ENCODE measurements around the gene USP34. TPM values are rescaled to one million over a fixed set of nuclear protein-coding genes. Genes with fewer than 3 reads are reported as not detected.

USP34 gene
- total and polyA plus RNA-seq, 2 of the 4 experiments (the other 2 are of a cell fraction) = 34.7 to 128 TPM

- intact Hi-C loops (cut with micrococcal nuclease) (no loop called here), dilution Hi-C loops (cut with HindIII; ENCODE audit: low sequenced_read_pairs, unreplicated experiment) (no loop called here)
Measured at GRCh38 chr2:61378281-61378680, 92.6 kb downstream of the USP34 start.

More at GRCh38 chr2:61378281-61378680, 92.6 kb downstream of the USP34 start:
- Histone ChIP-seq H3K4ac (ENCODE audit: low read depth, low read length) (no peak overlapping the region), H2BK15ac (ENCODE audit: low read depth, low read length) (no peak overlapping the region), H3K9me1 (ENCODE audit: insufficient read depth, low read length) (peaks cover 3% of the 10 kb centered on the region; the same call in 1 of the 2 replicates), H4K91ac (ENCODE audit: insufficient read depth, low read depth, low read length) (no peak overlapping the region), H3K27me3 (ENCODE audit: control insufficient read depth, insufficient read depth, low read length) (no peaks in the 10 kb centered on the region), H4K20me1 (ENCODE audit: insufficient read depth, low read length) (peaks cover 10% of the 10 kb centered on the region), H3K27ac (ENCODE audit: insufficient read depth, low read length) (no peak overlapping the region), H3K79me1 (ENCODE audit: low read depth in 1 of 2, low read length in 2 of 2) (peaks cover 25 to 52% of the 10 kb centered on the region in 2 experiments), H3K56ac (ENCODE audit: extremely low read depth, insufficient read depth, low read length) (no peak overlapping the region), H3K9me3 (ENCODE audit: control insufficient read depth, insufficient read depth, low read length) (no peaks in the 10 kb centered on the region), H3K4me1 (ENCODE audit: control insufficient read depth, insufficient read depth, low read length) (peaks cover 11% of the 10 kb centered on the region), H3K14ac (replicated peaks; ENCODE audit: low read depth, low read length) (no peak overlapping the region), H4K8ac (ENCODE audit: low read depth in 2 of 2, low read length in 2 of 2) (no peak overlapping the region), H2BK5ac (ENCODE audit: low read depth, low read length, poor library complexity, severe bottlenecking) (no peak overlapping the region), H2AK5ac (ENCODE audit: low read depth, low read length) (no peak overlapping the region), H2BK20ac (ENCODE audit: low read depth, low read length) (no peak overlapping the region), H4K5ac (ENCODE audit: low read depth, low read length) (no peak overlapping the region), H3K18ac (ENCODE audit: low read depth, low read length) (no peak overlapping the region), H2AK9ac (replicated peaks; ENCODE audit: low read depth, low read length, poor library complexity) (no peak overlapping the region), H3K36me3 (ENCODE audit: control insufficient read depth, insufficient read depth, low read length) (peaks cover 30% of the 10 kb centered on the region), H3K9ac (ENCODE audit: low read depth, low read length) (no peak overlapping the region), H3K4me3 (ENCODE audit: insufficient read depth, low read depth, low read length) (no peak overlapping the region), H2BK120ac (ENCODE audit: low read depth, low read length) (no peak overlapping the region), H3K4me2 (ENCODE audit: low read depth, low read length) (no peak overlapping the region), H2AFZ (replicated peaks; ENCODE audit: low read length, poor library complexity) (no peak overlapping the region), H3K23ac (ENCODE audit: low read depth, low read length) (no peak overlapping the region)
- ChIA-PET CTCF (interaction anchor here (0.5 to 0.6 kb wide), 2 partner anchors 21 to 42 kb away, joined by 3 read pairs; no protein-coding TSS in a partner anchor), POLR2A (ENCODE audit: unreplicated experiment) (no interaction called here)
- WGBS, 2 experiments (ENCODE audit: extremely low coverage in 2 of 2, insufficient read length in 1 of 2) = no CpG with 5 or more reads among the region's 5 CpGs
- DNase-seq (no peak), ATAC-seq (ENCODE audit: low read depth) (no peak)
- TF ChIP-seq CHD1 (IDR thresholded peaks at IDR 0.05; ENCODE audit: low read depth, low read length) = no peak
- no peak for TF ChIP-seq MAZ (IDR thresholded peaks at IDR 0.05; ENCODE audit: borderline replicate concordance, low read depth, low read length)
- no peak for TF ChIP-seq RFX5 (IDR thresholded peaks at IDR 0.05; ENCODE audit: low read depth, low read length)
- no peak for TF ChIP-seq SMC3 (IDR thresholded peaks at IDR 0.05; ENCODE audit: low read depth, low read length)
- TF ChIP-seq USF2 (IDR thresholded peaks at IDR 0.05; ENCODE audit: low read depth, low read length) = no peak
- no peak for TF ChIP-seq NFE2L2 (IDR thresholded peaks at IDR 0.05; ENCODE audit: low read depth, low read length)
- TF ChIP-seq FOS (IDR thresholded peaks at IDR 0.05; ENCODE audit: low read depth, low read length) = no peak
- no peak for TF ChIP-seq MXI1 (IDR thresholded peaks at IDR 0.05; ENCODE audit: borderline replicate concordance, low read depth, low read length)
- no peak for TF ChIP-seq RAD21 (IDR thresholded peaks at IDR 0.05; ENCODE audit: low read length)
- TF ChIP-seq POLR2A (IDR thresholded peaks at IDR 0.05; ENCODE audit: low read depth, low read length) = no peak
- TF ChIP-seq MAFK (IDR thresholded peaks at IDR 0.05; ENCODE audit: low read depth, low read length) = no peak
- no peak for TF ChIP-seq CTCF (conservative IDR thresholded peaks at IDR 0.05; ENCODE audit: low read depth, low read length)
- no peak for TF ChIP-seq CEBPB (IDR thresholded peaks at IDR 0.05; ENCODE audit: low read depth, low read length)
- no peak for TF ChIP-seq ELK1 (IDR thresholded peaks at IDR 0.05; ENCODE audit: borderline replicate concordance, low read depth, low read length)
- BruUV-seq (replicated peaks) = no TSS peak
- in situ Hi-C loops (cut with MboI; ENCODE audit: low sequenced_read_pairs) = no loop called here

All from IMR-90 (cell line).